Neuronal stem cell (in vitro differentiated cells): ENCODE measurements around the gene KLHDC7A.
A peak's percentile ranks its signal among the peaks of the same experiment; 100 is the strongest.
"Not testable (repeated sequence)": the region's sequence is repeated elsewhere in the genome, so short reads cannot be mapped to it uniquely, and the experiment has no call there.

Experiments
- DNase-seq: peaks from one replicate; pipeline ENCODE4 v3.0.0-alpha.2; 2013; ENCODE audit warnings: low spot score
- H2AFZ ChIP-seq: one replicate; pipeline ENCODE4 v1.6.1; 2013; ENCODE audit warnings: mild to moderate bottlenecking, low read length, inconsistent platforms
- H2AK5ac ChIP-seq: 2 replicates; pipeline ENCODE4 v1.6.1; 2013; ENCODE audit warnings: low read depth, mild to moderate bottlenecking, inconsistent platforms, low read length, moderate library complexity, mixed read lengths
- H2BK120ac ChIP-seq: 2 replicates; pipeline ENCODE4 v1.6.1; 2013; ENCODE audit warnings: low read depth, mild to moderate bottlenecking, inconsistent platforms, low read length, moderate library complexity, mixed read lengths
- H2BK12ac ChIP-seq: one replicate; pipeline ENCODE4 v1.6.1; 2013; ENCODE audit warnings: low read length, inconsistent platforms
- H2BK15ac ChIP-seq: 2 replicates; pipeline ENCODE4 v1.6.1; 2013; ENCODE audit warnings: mild to moderate bottlenecking, low read length, inconsistent platforms, mixed read lengths
- H2BK5ac ChIP-seq: one replicate; pipeline ENCODE4 v1.6.1; 2013; ENCODE audit warnings: inconsistent platforms, mild to moderate bottlenecking, low read length, moderate library complexity
- H3K14ac ChIP-seq: one replicate; pipeline ENCODE4 v1.6.1; 2013; ENCODE audit warnings: low read length, inconsistent platforms
- H3K18ac ChIP-seq: 2 replicates; pipeline ENCODE4 v1.6.1; 2013; ENCODE audit warnings: low read length, inconsistent platforms
- H3K23ac ChIP-seq: 2 replicates; pipeline ENCODE4 v1.6.1; 2013; ENCODE audit warnings: low read depth, mild to moderate bottlenecking, mixed read lengths, low read length, inconsistent platforms; ENCODE audit not compliant: poor library complexity
- H3K27ac ChIP-seq: replicated peaks from 3 replicates; pipeline ENCODE4 v1.5.1; 2013; ENCODE audit warnings: low read length, inconsistent platforms
- H3K27me3 ChIP-seq, 3 experiments: 2 replicates each; pipeline ENCODE4 v1.6.1; 2013; ENCODE audit warnings: low read length in 3 of 3, mild to moderate bottlenecking in 2 of 3, inconsistent platforms in 1 of 3, low read depth in 1 of 3, mixed read lengths in 1 of 3, moderate library complexity in 1 of 3; ENCODE audit not compliant: control insufficient read depth in 3 of 3, insufficient read depth in 3 of 3
- H3K36me3 ChIP-seq, 2 donors: replicated peaks in 1 of 2; 2 replicates each; pipeline ENCODE4 v1.6.1; 2013; ENCODE audit warnings: low read length in 2 of 2; ENCODE audit not compliant: control insufficient read depth in 2 of 2, insufficient read depth in 2 of 2
- H3K4ac ChIP-seq: 2 replicates; pipeline ENCODE4 v1.6.1; 2013; ENCODE audit warnings: inconsistent platforms, mild to moderate bottlenecking, low read length, moderate library complexity
- H3K4me1 ChIP-seq, 2 donors: 1 replicate in 1 of 2; 2 replicates in 1 of 2; pipeline ENCODE4 v1.6.1; 2013; ENCODE audit warnings: low read length in 2 of 2, low read depth in 1 of 2; ENCODE audit not compliant: control insufficient read depth in 2 of 2, insufficient read depth in 1 of 2
- H3K4me2 ChIP-seq: one replicate; pipeline ENCODE4 v1.6.1; 2013; ENCODE audit warnings: mild to moderate bottlenecking, low read length, inconsistent platforms; ENCODE audit not compliant: insufficient read depth, poor library complexity, severe bottlenecking
- H3K4me3 ChIP-seq, 2 donors: 2 replicates each; pipeline ENCODE4 v1.5.1; 2013; ENCODE audit warnings: low read length in 2 of 2, mild to moderate bottlenecking in 2 of 2, inconsistent platforms in 1 of 2, moderate library complexity in 1 of 2
- H3K79me1 ChIP-seq: one replicate; pipeline ENCODE4 v1.6.1; 2013; ENCODE audit warnings: low read depth, mild to moderate bottlenecking, inconsistent platforms, low read length, moderate library complexity
- H3K9ac ChIP-seq: one replicate; pipeline ENCODE4 v1.6.1; 2013; ENCODE audit warnings: mild to moderate bottlenecking, low read depth, low read length, inconsistent platforms; ENCODE audit not compliant: poor library complexity
- H3K9me3 ChIP-seq, 2 donors: replicated peaks in 1 of 2; 2 replicates each; pipeline versions ENCODE3 to v1.6.1; 2013; ENCODE audit warnings: low read length in 2 of 2, mild to moderate bottlenecking in 2 of 2, inconsistent platforms in 1 of 2, low read depth in 1 of 2, mixed read lengths in 1 of 2, moderate library complexity in 1 of 2; ENCODE audit not compliant: control insufficient read depth in 2 of 2, insufficient read depth in 1 of 2
- H4K8ac ChIP-seq: one replicate; pipeline ENCODE4 v1.6.1; 2013; ENCODE audit warnings: low read depth, mild to moderate bottlenecking, inconsistent platforms, low read length, moderate library complexity
- H4K91ac ChIP-seq: one replicate; pipeline ENCODE4 v1.6.1; 2013; ENCODE audit warnings: low read length, low read depth, mild to moderate bottlenecking, inconsistent platforms; ENCODE audit not compliant: poor library complexity
- WGBS, 2 donors: extraction: QIAGEN DNeasy Blood & Tissue Kit; methylation state at CpG; one replicate each; pipeline ENCODE4 v1.1.7; 2013; ENCODE audit warnings: missing lambda C conversion rate in 2 of 2, mixed read lengths in 1 of 2; ENCODE audit not compliant: insufficient read length in 2 of 2, insufficient replicate concordance in 1 of 2; ENCODE audit errors: extremely low coverage in 2 of 2; 5-methylcytosine and 5-hydroxymethylcytosine counted together

Gene KLHDC7A

DNA sequence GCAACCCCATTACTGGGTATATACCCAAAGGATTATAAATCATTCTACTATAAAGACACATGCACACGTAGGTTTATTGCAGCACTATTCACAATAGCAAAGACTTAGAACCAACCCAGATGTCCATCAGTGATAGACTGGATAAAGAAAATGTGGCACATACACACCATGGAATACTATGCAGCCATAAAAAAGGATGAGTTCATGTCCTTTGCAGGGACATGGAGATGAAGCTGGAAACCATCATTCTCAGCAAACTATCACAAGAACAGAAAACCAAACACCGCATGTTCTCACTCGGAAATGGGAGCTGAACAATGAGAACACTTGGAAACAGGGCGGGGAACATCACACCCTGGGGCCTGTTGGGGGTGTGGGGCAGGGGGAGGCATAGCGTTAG, 18.2 kb upstream of the KLHDC7A start:
- not testable (repeated sequence) for H3K18ac ChIP-seq, H3K9ac ChIP-seq, H2BK120ac ChIP-seq, H4K91ac ChIP-seq, H2BK15ac ChIP-seq, H3K27ac ChIP-seq, H2BK12ac ChIP-seq, H2AK5ac ChIP-seq, H4K8ac ChIP-seq, DNase-seq, H3K27me3 ChIP-seq, H3K4me1 ChIP-seq, H3K14ac ChIP-seq, H2AFZ ChIP-seq, H3K4me3 ChIP-seq, H3K4me2 ChIP-seq, H3K36me3 ChIP-seq, H3K23ac ChIP-seq, H3K4ac ChIP-seq, H3K9me3 ChIP-seq, H2BK5ac ChIP-seq, H3K79me1 ChIP-seq
- WGBS, 2 donors, result no CpG with 5 or more reads among the region's 5 CpGs

DNA sequence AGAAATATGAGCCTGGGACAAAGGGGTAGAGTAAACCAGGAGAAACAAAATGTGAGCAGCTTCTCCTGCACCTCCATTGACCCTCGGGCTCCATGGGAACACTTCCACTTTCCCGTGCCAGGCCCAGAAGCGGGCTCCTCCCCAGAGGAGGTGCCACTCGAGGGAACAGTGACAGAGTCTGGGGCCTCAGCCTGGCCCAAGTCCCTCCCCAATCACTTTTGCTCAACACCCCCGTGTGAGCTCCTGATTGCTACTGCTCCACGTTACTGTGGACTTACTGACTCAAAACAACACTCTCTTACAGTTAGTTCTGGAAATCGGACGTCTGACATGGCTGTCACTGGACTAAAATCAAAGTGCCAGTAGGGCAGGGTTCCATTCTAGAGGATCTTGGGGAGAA, 17.7 kb upstream of the KLHDC7A start:
- Histone ChIP-seq H3K4ac (no peak overlapping the region), H3K4me3 (no peak overlapping the region), H2AFZ (no peak overlapping the region), H3K79me1 (no peaks in the 10 kb centered on the region), H4K91ac (no peak overlapping the region), H2AK5ac (no peak overlapping the region), H4K8ac (no peak overlapping the region), H2BK5ac (no peak overlapping the region), H3K27me3 (peaks cover 0 to 7% (median 0%) of the 10 kb centered on the region in 3 experiments), H3K18ac (no peak overlapping the region), H3K14ac (no peak overlapping the region), H2BK15ac (no peak overlapping the region), H3K23ac (no peak overlapping the region), H3K4me1 (peaks cover 0 to 4% of the 10 kb centered on the region in 2 donors), H2BK120ac (no peak overlapping the region), H3K36me3 (no peaks in the 10 kb centered on the region), H3K27ac (no peak overlapping the region), H3K4me2 (no peak overlapping the region), H3K9me3 (no peaks in the 10 kb centered on the region), H3K9ac (no peak overlapping the region), H2BK12ac (no peak overlapping the region)
- DNase-seq, result no peak
- WGBS, 2 donors, result no CpG with 5 or more reads among the region's 8 CpGs

GRCh38 chr1:18463984-18464664, 16.6 kb upstream of the KLHDC7A start:
- H2AFZ ChIP-seq, result no peak overlapping the region
- no peak overlapping the region for H3K4ac ChIP-seq
- no peak overlapping the region for H2BK120ac ChIP-seq
- no peak overlapping the region for H4K8ac ChIP-seq
- H3K9ac ChIP-seq, result no peak overlapping the region
- H4K91ac ChIP-seq, result no peak overlapping the region
- no peak overlapping the region for H3K14ac ChIP-seq
- H3K23ac ChIP-seq, result no peak overlapping the region
- DNase-seq, result no peak
- H3K18ac ChIP-seq, result no peak overlapping the region
- no peak overlapping the region for H3K4me2 ChIP-seq
- no peaks in the 10 kb centered on the region for H3K36me3 ChIP-seq
- peaks cover 0 to under 1% (median 0%) of the 10 kb centered on the region in 3 experiments for H3K27me3 ChIP-seq
- no peak overlapping the region for H3K27ac ChIP-seq
- WGBS, 2 donors, result no CpG with 5 or more reads among the region's 6 CpGs
- peak overlapping the region; percentile 27 for H2BK5ac ChIP-seq
- no peak overlapping the region for H3K4me3 ChIP-seq
- H3K4me1 ChIP-seq, result peaks cover 0 to 2% of the 10 kb centered on the region in 2 donors
- no peak overlapping the region for H2BK15ac ChIP-seq
- peak overlapping the region; percentile 56 for H2AK5ac ChIP-seq
- no peaks in the 10 kb centered on the region for H3K79me1 ChIP-seq
- no peak overlapping the region for H2BK12ac ChIP-seq
- H3K9me3 ChIP-seq, result no peaks in the 10 kb centered on the region

DNA sequence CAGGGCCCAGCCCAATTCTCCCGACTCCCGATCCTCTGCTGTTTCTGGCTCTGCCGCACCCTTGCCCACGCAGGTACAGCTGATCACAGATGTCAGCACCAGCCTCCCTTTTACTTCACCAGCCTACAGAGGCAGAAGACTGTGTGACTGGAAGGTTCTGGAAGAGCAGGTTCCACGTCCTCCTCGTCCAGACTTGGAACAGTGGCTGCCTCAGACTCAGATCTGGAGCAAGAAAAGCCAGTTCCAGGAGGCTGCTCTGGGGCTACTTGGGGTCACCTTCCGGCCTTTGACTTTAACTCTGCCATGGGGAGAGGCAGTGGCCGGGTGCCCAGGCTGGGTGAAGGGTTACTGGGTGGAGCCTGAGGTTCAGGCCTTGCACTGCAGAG, 16.1 kb upstream of the KLHDC7A start:
- WGBS, 2 donors, result no CpG with 5 or more reads among the region's 8 CpGs

More for the DNA sequence above, 16.1 kb upstream of the KLHDC7A start:
- Histone ChIP-seq H3K4me2 (no peak overlapping the region), H3K23ac (no peak overlapping the region), H3K27ac (no peak overlapping the region), H2BK12ac (no peak overlapping the region), H4K8ac (no peak overlapping the region), H2BK5ac (peak overlapping the region; percentile 27), H3K4ac (no peak overlapping the region), H3K27me3 (no peaks in the 10 kb centered on the region), H2BK15ac (no peak overlapping the region), H3K9me3 (no peaks in the 10 kb centered on the region), H3K4me1 (peaks cover 0 to 2% of the 10 kb centered on the region in 2 donors), H4K91ac (no peak overlapping the region), H3K36me3 (no peaks in the 10 kb centered on the region), H2AFZ (no peak overlapping the region), H3K14ac (no peak overlapping the region), H2BK120ac (no peak overlapping the region), H3K9ac (no peak overlapping the region), H3K79me1 (no peaks in the 10 kb centered on the region), H2AK5ac (peak overlapping the region; percentile 38), H3K18ac (no peak overlapping the region), H3K4me3 (no peak overlapping the region)
- DNase-seq, result no peak
